ENCODE data around the gene CISD1.

CISD1 gene

GRCh38 chr10:58305821-58306220 is 36.9 kb downstream of the CISD1 start:
- DNase-seq (ENCODE audit: low read depth in 1 of 2, low spot score in 1 of 2) = no peak

GRCh38 chr10:58307676-58308075 is 38.7 kb downstream of the CISD1 start:
- no peak for DNase-seq (ENCODE audit: low read depth in 1 of 2, low spot score in 1 of 2)

GRCh38 chr10:58311026-58311425 is 42.1 kb downstream of the CISD1 start:
- DNase-seq (ENCODE audit: low read depth in 1 of 2, low spot score in 1 of 2) = no peak

GRCh38 chr10:58316874-58317273 is 47.9 kb downstream of the CISD1 start:
- DNase-seq (ENCODE audit: low read depth in 1 of 2, low spot score in 1 of 2) = no peak

GRCh38 chr10:58318346-58318745 is 49.4 kb downstream of the CISD1 start:
- no peak for DNase-seq (ENCODE audit: low read depth in 1 of 2, low spot score in 1 of 2)

- DNase-seq (ENCODE audit: low read depth in 1 of 2, low spot score in 1 of 2) = no peak
Observed at GRCh38 chr10:58319599-58319998, 50.6 kb downstream of the CISD1 start.

- DNase-seq (ENCODE audit: low read depth in 1 of 2, low spot score in 1 of 2) = no peak
Observed at GRCh38 chr10:58320351-58321049, 51.5 kb downstream of the CISD1 start.

- no peak for DNase-seq (ENCODE audit: low read depth in 1 of 2, low spot score in 1 of 2)
Observed at GRCh38 chr10:58322072-58322834, 53.3 kb downstream of the CISD1 start.

- DNase-seq (ENCODE audit: low read depth in 1 of 2, low spot score in 1 of 2) = no peak
Observed at GRCh38 chr10:58322835-58323209, 53.9 kb downstream of the CISD1 start.

GRCh38 chr10:58326967-58327381 is 58.0 kb downstream of the CISD1 start:
- DNase-seq (ENCODE audit: low read depth in 1 of 2, low spot score in 1 of 2) = no peak

- DNase-seq (ENCODE audit: low read depth in 1 of 2, low spot score in 1 of 2) = no peak
Observed at GRCh38 chr10:58328233-58328632, 59.3 kb downstream of the CISD1 start.

GRCh38 chr10:58330431-58330830 is 61.5 kb downstream of the CISD1 start:
- no peak for DNase-seq (ENCODE audit: low read depth in 1 of 2, low spot score in 1 of 2)

GRCh38 chr10:58331646-58332045 is 62.7 kb downstream of the CISD1 start:
- no peak for DNase-seq (ENCODE audit: low read depth in 1 of 2, low spot score in 1 of 2)

- DNase-seq (ENCODE audit: low read depth in 1 of 2, low spot score in 1 of 2) = peak; percentile 60 to 79
Observed at GRCh38 chr10:58334817-58335305, 65.9 kb downstream of the CISD1 start, which contains the start of gene UBE2D1. Gene UBE2D1 (plus strand): TSS chr10:58335006. CDS start chr10:58335202, 196 bp downstream.

GRCh38 chr10:58335306-58336005 is 66.5 kb downstream of the CISD1 start:
- no peak for DNase-seq (ENCODE audit: low read depth in 1 of 2, low spot score in 1 of 2)

GRCh38 chr10:58336242-58336641 is 67.3 kb downstream of the CISD1 start:
- no peak for DNase-seq (ENCODE audit: low read depth in 1 of 2, low spot score in 1 of 2)
